Measurements from ENCODE around the gene OMA1.

Gene OMA1

DNA sequence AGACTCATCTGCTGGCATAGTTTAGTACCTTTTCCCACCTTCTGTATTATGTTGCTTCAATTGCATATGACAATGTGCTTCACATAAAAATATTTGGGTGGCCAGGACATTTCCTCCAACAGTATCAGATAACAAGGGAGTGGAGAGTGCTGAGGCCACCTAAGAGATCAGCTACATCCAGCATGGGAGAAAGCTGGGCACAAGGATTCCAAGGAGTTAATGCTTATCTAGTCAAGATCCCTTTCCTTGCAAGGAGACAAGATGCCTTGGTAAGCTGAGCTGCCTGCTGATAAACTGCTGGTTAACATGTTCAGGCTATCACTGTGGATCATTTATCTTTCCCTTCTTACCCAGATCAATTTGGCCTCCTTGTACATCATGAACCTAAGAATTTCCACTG lies 25.1 kb upstream of the OMA1 start:
- no peak for DNase-seq (ENCODE audit: extremely low spot score)
- POLR2A ChIA-PET: no interaction called here
- CTCF ChIA-PET: no interaction called here
- TF ChIP-seq TARDBP (IDR thresholded peaks at IDR 0.05) (no peak), ARNT (IDR thresholded peaks at IDR 0.05) (no peak), HDGF (IDR thresholded peaks at IDR 0.05; ENCODE audit: borderline replicate concordance) (no peak), CTBP1 (IDR thresholded peaks at IDR 0.05; ENCODE audit: borderline replicate concordance) (no peak), L3MBTL2 (conservative IDR thresholded peaks at IDR 0.05) (no peak), BHLHE40 (IDR thresholded peaks at IDR 0.05; ENCODE audit: borderline replicate concordance) (no peak), NFRKB (IDR thresholded peaks at IDR 0.05) (no peak), ZNF384 (IDR thresholded peaks at IDR 0.05) (no peak)
- TF ChIP-seq, protein P1, sequence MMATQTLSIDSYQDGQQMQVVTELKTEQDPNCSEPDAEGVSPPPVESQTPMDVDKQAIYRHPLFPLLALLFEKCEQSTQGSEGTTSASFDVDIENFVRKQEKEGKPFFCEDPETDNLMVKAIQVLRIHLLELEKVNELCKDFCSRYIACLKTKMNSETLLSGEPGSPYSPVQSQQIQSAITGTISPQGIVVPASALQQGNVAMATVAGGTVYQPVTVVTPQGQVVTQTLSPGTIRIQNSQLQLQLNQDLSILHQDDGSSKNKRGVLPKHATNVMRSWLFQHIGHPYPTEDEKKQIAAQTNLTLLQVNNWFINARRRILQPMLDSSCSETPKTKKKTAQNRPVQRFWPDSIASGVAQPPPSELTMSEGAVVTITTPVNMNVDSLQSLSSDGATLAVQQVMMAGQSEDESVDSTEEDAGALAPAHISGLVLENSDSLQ (IDR thresholded peaks at IDR 0.05): no peak

GRCh38 chr1:58570817-58571216 lies 24.3 kb upstream of the OMA1 start:
- no peak for DNase-seq (ENCODE audit: extremely low spot score)
- ChIA-PET CTCF (no interaction called here), POLR2A (no interaction called here)
- TF ChIP-seq BHLHE40 (IDR thresholded peaks at IDR 0.05; ENCODE audit: borderline replicate concordance) (no peak), SP1 (IDR thresholded peaks at IDR 0.05) (no peak), ZNF384 (IDR thresholded peaks at IDR 0.05) (no peak), FOXA1 (IDR thresholded peaks at IDR 0.05) (no peak), FOXK2 (IDR thresholded peaks at IDR 0.05) (no peak), NFRKB (IDR thresholded peaks at IDR 0.05) (no peak), ELF4 (IDR thresholded peaks at IDR 0.05) (no peak), CTBP1 (IDR thresholded peaks at IDR 0.05; ENCODE audit: borderline replicate concordance) (no peak), SUZ12 (IDR thresholded peaks at IDR 0.05) (no peak), TARDBP (IDR thresholded peaks at IDR 0.05) (no peak), FOXM1 (IDR thresholded peaks at IDR 0.05; ENCODE audit: borderline replicate concordance) (no peak), LEF1 (IDR thresholded peaks at IDR 0.05; ENCODE audit: borderline replicate concordance) (no peak), ARNT (IDR thresholded peaks at IDR 0.05) (no peak), L3MBTL2 (conservative IDR thresholded peaks at IDR 0.05) (no peak), HDGF (IDR thresholded peaks at IDR 0.05; ENCODE audit: borderline replicate concordance) (no peak)
- TF ChIP-seq, protein P1 (IDR thresholded peaks at IDR 0.05): no peak

- CTCF ChIA-PET: no interaction called here
- no peak for TF ChIP-seq CTBP1 (IDR thresholded peaks at IDR 0.05; ENCODE audit: borderline replicate concordance)
- no peak for TF ChIP-seq LEF1 (IDR thresholded peaks at IDR 0.05; ENCODE audit: borderline replicate concordance)
- no peak for TF ChIP-seq ELF4 (IDR thresholded peaks at IDR 0.05)
- TF ChIP-seq, protein P1 (IDR thresholded peaks at IDR 0.05): no peak
- no peak for TF ChIP-seq SP1 (IDR thresholded peaks at IDR 0.05)
- TF ChIP-seq NFRKB (IDR thresholded peaks at IDR 0.05): no peak
- no peak for TF ChIP-seq HDGF (IDR thresholded peaks at IDR 0.05; ENCODE audit: borderline replicate concordance)
- TF ChIP-seq L3MBTL2 (conservative IDR thresholded peaks at IDR 0.05): no peak
- TF ChIP-seq ZNF384 (IDR thresholded peaks at IDR 0.05): no peak
- TF ChIP-seq FOXA1 (IDR thresholded peaks at IDR 0.05): no peak
- no peak for TF ChIP-seq FOXM1 (IDR thresholded peaks at IDR 0.05; ENCODE audit: borderline replicate concordance)
- DNase-seq (ENCODE audit: extremely low spot score): no peak
- POLR2A ChIA-PET: interaction anchor here (0.7 kb wide), 1 partner anchor 273 kb away, joined by 3 read pairs; no protein-coding TSS in a partner anchor
Observed at GRCh38 chr1:58570094-58570493, 23.6 kb upstream of the OMA1 start.

GRCh38 chr1:58568911-58569310 lies 22.4 kb upstream of the OMA1 start:
- no peak for DNase-seq (ENCODE audit: extremely low spot score)
- TF ChIP-seq HDGF (IDR thresholded peaks at IDR 0.05; ENCODE audit: borderline replicate concordance) (no peak), TARDBP (IDR thresholded peaks at IDR 0.05) (no peak), L3MBTL2 (conservative IDR thresholded peaks at IDR 0.05) (no peak), FOXM1 (IDR thresholded peaks at IDR 0.05; ENCODE audit: borderline replicate concordance) (no peak), FOXK2 (IDR thresholded peaks at IDR 0.05) (no peak), ARNT (IDR thresholded peaks at IDR 0.05) (no peak), SUZ12 (IDR thresholded peaks at IDR 0.05) (no peak), CTBP1 (IDR thresholded peaks at IDR 0.05; ENCODE audit: borderline replicate concordance) (no peak), FOXA1 (IDR thresholded peaks at IDR 0.05) (no peak), ZNF384 (IDR thresholded peaks at IDR 0.05) (no peak), ELF4 (IDR thresholded peaks at IDR 0.05) (no peak), SP1 (IDR thresholded peaks at IDR 0.05) (no peak), BHLHE40 (IDR thresholded peaks at IDR 0.05; ENCODE audit: borderline replicate concordance) (no peak), NFRKB (IDR thresholded peaks at IDR 0.05) (no peak)
- TF ChIP-seq, protein P1 (IDR thresholded peaks at IDR 0.05): no peak
- CTCF ChIA-PET: no interaction called here
- POLR2A ChIA-PET: no interaction called here

- POLR2A ChIA-PET: no interaction called here
- CTCF ChIA-PET: interaction anchor here (0.6 to 1.1 kb wide), 3 partner anchors 85 to 1328 kb away, joined by 3 to 4 read pairs (median 3); no protein-coding TSS in a partner anchor
- DNase-seq (ENCODE audit: extremely low spot score): no peak
- no peak for TF ChIP-seq ELF4 (IDR thresholded peaks at IDR 0.05)
- no peak for TF ChIP-seq BHLHE40 (IDR thresholded peaks at IDR 0.05; ENCODE audit: borderline replicate concordance)
- TF ChIP-seq SP1 (IDR thresholded peaks at IDR 0.05): no peak
- TF ChIP-seq LEF1 (IDR thresholded peaks at IDR 0.05; ENCODE audit: borderline replicate concordance): no peak
- no peak for TF ChIP-seq ARNT (IDR thresholded peaks at IDR 0.05)
- no peak for TF ChIP-seq TARDBP (IDR thresholded peaks at IDR 0.05)
- no peak for TF ChIP-seq ZNF384 (IDR thresholded peaks at IDR 0.05)
- TF ChIP-seq FOXK2 (IDR thresholded peaks at IDR 0.05): no peak
- TF ChIP-seq SUZ12 (IDR thresholded peaks at IDR 0.05): no peak
Observed at GRCh38 chr1:58568271-58568860, 21.8 kb upstream of the OMA1 start.
